HG03520 (cell line): ENCODE results near the gene ELMO1.

ENCODE experiments used
- ATAC-seq: cut with Tn5 transposase; IDR thresholded peaks from one replicate; pipeline ENCODE4 v1.9.1; 2021; ENCODE audit warnings: mild to moderate bottlenecking, moderate library complexity; ENCODE audit not compliant: unreplicated experiment

The ELMO1 gene

GRCh38 chr7:36821617-36822016 lies 627.0 kb downstream of the ELMO1 start:
- no peak for ATAC-seq

GRCh38 chr7:36820527-36821170 lies 628.0 kb downstream of the ELMO1 start:
- ATAC-seq = no peak

DNA sequence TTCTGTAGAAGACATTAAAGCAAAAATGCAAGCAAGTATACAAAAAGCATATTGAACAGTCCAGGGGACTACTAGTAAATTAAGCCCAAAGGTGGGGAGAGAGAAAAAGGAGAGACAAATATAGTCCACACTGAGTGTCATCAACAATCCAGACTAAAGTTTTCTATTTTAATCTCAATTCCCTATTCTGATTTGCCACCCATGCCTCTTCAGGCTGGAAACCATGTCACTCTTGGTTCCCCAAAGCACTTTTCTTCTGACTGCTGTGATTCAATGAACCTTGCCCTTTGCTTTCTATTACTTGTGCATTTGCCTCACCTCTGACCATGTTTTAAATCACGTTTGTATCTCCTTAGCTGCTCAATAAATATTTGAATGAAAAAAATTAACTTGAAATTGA lies 629.0 kb downstream of the ELMO1 start:
- ATAC-seq = no peak

DNA sequence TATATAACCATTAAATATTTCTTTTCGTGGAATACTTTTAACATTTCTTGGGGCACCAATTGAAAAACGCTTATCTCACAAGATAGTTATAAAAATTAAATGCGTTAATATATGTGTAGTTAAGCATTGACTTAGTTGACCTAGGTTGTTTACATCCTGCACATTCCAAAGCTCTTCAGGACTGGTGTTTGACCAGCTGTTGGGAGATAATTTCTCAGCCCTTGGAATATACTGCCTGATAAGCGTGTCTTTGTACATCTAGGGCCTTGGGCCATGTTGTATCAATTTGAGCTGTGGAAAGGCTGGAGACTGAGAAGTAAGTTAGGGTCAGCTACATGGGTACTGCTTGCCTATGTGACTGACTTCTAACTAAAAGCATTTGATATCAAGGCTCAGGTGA lies 634.4 kb downstream of the ELMO1 start:
- no peak for ATAC-seq

GRCh38 chr7:36811807-36812206 lies 636.9 kb downstream of the ELMO1 start:
- no peak for ATAC-seq

DNA sequence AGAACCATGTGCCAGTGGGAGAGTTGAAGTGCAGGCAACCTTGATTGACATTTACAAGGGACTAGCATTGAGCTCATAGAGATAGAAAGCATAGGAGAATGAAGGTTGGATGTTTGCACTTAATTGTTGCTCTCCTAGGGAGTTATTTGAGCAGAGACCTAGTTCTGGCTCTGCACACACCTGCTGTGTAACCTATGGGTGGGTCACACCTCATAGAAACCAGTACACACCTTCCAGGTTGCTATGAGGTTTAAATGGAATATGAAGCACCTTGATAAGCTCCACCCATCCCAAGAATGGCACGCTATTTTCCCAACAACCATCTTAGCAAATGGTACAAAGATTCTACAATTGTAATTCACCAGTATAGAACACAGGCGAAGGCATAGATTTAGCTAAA lies 638.2 kb downstream of the ELMO1 start:
- no peak for ATAC-seq

- ATAC-seq = no peak
These were observed 638.6 kb downstream of the ELMO1 start for GRCh38 chr7:36810032-36810431.

GRCh38 chr7:36809510-36809909 lies 639.2 kb downstream of the ELMO1 start:
- ATAC-seq = no peak

DNA sequence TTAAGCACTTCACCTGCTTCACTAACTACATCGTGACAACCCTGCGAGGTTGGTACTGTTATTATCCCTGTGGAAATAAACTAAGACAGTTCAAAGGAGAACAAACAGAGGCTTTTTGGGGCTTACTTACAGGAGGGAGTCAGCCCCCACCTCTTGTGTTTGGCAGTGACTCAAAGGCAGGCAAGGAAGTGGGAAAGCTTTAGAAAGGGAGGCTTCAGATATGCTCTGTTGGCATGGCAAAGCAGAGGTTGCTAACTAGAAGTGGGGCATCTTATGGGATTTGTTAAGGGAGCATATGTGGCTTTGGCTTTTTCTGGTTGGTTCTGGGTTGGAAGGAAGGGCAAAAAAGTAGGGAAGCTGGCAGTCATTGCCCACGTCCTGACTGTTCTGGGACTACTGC lies 639.6 kb downstream of the ELMO1 start:
- no peak for ATAC-seq

DNA sequence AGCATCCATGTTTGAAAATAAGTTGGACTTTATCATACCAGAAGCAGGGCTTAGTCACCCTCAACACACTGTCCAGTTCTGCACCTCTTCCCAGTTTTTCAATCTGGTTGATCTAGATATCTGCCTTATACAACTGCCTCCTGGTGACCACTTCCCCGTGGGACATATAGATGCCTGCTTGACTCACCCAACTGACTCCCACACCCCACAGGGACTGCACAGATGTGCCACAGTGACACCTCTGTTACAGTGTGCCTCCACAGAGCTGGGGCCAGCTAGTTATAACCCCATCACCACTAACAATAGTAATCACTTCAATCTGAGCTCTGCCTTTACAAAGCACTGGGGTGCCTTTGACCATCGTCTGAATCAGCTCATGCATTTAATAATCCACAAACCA lies 641.8 kb downstream of the ELMO1 start:
- no peak for ATAC-seq
